Glomerular visceral epithelial cell (primary cell): ENCODE data around the gene C3orf62.
A peak's percentile ranks its signal among the peaks of the same experiment; 100 is the strongest.

Source experiments
- DNase-seq: peaks from one replicate; pipeline ENCODE4 v3.0.0-alpha.2; 2016; ENCODE audit errors: extremely low spot score

C3orf62 gene

DNA sequence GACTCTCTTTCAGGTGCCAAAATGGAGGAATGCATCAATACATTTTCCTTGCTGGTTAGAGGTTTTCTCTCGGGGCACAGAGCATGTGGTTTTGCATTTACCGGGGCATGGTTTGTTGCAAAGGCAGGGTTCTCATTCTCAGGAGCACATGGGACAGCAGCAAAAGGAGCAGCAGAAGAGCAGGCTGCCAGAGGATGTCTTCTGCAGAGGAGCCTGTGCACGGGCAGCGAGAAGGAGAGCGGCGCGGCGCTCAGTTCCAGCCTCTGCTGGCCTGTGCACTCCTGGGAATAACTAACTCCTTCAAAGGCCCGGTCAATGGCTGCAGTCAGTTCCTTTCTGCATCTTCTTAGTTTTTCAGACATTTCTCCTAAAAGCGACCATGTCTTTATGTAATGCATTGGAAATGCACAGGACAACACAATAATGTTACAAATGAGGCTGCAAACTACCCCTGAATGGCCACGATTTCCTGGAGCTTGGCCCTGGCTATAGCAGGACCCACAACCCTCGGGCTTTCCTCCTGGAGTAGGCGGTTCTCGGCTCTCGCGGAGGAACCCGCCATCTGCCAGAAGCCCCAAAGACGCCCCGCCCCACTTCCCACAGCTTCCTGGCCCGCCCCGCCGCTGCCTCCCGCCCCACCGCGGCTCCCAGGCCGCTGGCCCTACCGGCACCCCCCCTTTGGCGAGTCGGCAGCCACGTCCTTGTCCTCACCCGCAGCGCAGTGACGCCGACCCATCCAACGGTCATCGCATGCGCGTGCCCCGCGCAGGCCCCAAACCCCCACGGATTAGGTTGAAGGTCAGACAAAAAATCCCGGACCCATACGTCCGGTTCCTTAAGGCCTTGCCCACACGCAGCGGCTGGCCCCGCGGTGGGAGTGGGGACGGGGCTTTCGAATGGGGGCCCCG, at the start of gene C3orf62:
TSS of gene C3orf62 (minus strand) at position 758 of the 908 bp plus-strand sequence. CDS start at position 398, 360 bp downstream.
- DNase-seq = peak; percentile 45

DNA sequence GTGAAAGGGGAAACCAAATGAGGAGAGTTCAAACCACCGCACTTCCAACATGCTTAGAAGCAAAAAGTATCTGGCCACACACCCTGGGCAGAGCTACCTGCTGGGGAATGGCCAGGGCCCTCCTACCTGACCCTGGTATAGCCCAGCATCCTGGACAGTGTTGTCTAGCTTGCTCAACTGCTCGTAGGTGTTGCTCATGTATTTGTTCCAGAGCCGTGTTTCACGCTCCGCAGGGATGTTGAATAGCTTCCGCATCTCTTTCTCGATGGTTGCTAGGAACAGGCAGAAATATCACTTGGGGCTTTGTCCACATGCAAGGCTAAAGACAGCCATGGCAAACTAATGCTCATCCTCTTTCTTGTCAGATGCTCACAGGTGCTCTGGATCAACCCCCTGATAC, 47.7 kb upstream of the C3orf62 start:
- DNase-seq = no peak

DNA sequence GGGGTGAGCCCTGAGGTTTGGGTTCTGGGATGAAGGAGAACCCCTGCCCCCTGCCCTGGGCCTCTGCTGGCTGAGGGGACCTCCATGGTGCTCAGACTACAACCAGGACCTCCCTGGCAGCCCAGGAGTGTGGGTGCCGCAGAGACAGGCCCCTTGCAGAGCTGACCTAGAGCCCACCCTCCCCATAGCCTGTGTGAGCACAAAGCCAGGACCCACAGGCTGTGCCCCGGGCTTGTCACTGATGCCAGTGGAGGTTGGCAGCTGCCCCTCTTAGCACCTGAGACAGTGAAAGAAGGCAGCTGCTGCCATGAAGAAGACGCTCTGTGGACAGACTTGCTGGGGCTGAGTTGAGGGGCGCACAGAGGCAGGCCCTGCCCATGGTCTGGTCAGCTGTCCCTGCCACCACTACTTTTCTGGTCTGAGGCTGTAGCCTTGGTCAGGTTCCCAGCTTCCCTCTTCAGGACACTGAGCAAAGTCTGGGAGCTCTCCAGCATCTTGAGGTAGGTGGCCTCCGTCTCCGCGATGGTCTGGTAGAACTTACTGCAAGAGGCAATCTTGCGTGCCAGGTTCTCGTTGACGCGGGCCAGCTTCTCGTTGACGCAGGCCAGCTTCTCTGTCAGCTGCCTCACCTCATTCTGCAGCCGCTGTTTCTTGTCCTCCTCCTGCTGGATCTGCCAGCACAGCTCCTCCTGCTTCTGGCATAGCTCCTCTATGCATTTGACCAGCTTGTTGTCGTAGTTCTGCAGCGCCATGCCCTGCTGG, 39.8 kb upstream of the C3orf62 start:
- no peak for DNase-seq

DNA sequence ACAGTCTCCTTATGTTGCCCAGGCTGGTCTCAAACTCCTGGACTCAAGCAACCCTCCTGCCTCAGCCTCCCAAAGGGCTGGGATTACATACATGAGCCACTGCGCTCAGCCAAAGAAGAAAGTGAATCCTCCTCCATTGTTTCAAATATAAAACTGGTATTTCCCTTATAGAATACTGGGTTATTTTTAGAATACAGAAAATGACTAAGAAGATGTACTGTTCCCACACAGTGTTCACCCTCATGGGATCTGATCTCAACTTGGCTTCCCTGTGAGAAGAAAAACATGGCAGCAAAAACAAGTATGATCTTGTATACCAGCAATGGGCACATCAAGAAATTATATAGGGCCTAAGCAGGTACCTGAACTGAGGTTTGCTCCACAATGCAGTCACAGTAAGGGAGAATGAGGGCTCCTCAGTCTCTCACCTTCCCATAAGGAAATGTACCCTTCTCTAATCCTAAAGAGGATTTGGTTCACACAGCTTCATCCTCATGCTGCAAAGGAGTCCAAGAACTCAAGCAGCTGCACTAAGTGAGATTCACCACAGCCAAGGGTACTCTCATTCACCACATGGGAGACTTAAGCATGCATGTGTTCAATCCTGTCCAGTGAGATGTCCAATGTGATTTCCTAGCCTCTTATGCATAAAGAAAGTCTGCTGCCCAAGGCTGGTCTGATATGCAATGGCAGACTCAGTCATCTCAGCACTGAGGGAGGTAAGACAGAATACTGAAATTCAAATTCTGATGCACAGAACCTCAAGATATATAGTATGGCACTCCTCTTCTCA, 37.1 kb upstream of the C3orf62 start:
- no peak for DNase-seq

DNA sequence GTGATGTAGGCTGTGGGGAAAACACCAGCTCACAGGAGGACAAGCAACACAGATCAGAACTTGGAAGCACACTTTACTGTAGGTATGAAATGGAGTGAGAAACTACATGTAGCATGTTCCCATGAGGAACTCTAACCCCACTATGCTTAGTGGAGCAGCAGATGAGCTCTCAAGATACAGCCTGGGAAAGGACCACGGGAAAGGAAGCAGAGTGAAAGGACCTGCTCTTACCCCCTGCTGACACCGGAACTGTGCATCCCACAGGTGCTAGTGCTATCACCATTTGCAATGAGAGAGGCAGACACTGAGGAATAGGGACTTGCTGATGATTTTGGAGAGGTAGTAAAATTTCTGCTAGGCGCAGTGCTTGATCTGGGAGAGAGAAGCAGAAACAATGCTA, 34.3 kb upstream of the C3orf62 start:
- no peak for DNase-seq

DNA sequence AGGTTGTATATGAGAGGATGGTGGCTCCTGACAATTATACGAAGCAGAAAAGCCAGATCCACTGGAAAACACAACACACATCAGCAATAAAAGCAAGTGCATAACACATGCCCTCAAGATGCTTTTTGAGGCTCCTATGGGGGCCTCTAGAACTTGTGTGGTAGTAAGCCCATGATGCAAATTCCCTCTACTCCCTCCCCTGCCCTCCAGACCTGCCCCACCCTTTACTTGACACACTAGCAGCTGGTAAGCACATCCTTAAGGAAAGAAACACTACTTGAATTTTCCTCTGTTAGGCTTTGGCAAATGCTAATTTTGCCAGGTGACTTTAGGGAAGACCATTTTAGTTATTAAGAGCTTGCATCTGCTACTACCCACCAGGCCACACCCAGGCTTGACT, 33.6 kb upstream of the C3orf62 start:
- no peak for DNase-seq

DNA sequence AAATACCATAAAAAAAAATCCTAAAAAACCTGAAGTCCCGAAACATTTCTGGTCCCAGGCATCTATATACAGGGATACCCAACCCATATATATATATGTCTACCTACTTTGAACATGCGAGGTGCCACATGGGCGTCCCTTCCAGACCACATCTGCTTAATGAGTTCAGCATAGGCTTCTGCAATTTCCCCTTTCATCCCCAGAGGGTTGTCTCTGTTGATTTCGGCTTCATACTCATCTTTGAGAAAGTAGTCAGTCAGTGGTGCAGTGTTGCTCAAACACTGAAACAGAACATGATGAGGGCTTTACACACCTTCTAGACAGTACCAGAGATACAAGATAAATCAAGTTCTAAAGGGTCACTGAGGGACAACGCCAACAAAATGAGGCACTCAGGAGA, 28.6 kb upstream of the C3orf62 start:
- DNase-seq = no peak

DNA sequence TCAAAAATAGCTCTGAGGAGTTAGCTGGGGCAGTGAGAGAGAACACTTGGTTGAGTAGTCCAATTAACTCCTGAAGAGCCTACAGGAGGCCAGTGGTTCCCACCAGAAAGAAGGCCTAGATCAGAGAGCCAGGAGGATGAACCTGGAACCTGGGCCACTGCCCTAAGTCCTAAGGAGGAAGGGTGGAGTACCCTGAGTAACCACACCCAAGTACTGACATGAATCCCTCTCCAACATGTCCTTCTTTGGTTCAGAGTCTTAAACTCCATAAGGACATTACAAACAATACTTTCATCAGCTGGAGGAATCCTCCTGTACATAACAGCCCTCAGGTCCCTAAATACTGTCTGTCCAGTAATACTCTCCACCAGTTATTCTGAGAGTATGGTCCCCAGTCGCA, 25.6 kb upstream of the C3orf62 start:
- no peak for DNase-seq

DNA sequence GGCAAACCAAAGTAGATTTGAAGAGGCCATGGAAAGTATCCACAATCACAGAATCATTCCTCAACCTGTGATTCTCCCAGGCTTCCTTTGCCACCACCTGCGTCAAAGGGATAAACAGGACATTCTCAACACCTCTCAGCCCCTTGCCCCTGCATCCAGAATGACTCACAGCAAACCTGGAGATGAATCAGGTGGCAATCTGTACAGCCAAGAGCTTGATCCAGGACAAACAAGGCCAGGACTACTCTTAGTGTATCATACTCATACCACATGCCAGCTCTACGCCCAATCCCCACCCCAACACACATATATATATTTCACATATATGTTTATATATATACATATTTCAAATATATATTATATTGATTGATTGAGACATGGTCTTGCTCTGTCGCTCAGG, 23.6 kb upstream of the C3orf62 start:
- no peak for DNase-seq

DNA sequence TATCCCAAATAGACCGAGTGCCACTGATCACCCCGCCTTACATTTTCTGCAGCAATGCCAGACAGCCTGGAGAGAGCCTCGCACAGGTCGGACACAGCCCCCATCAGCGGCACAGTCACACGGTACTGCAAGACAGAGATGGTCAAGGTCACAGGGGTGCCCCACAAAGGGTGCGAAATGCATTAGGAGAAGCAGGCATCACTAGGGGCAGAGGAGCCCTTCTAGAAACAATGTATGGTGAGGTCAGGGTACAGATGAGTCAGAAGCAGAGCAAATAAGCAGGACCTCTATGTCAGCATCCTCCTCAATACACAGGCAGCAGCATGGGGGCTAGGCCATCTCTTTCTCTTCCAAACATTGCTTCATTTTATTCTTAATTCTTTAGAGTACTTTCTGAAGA, 21.5 kb upstream of the C3orf62 start:
- no peak for DNase-seq

DNA sequence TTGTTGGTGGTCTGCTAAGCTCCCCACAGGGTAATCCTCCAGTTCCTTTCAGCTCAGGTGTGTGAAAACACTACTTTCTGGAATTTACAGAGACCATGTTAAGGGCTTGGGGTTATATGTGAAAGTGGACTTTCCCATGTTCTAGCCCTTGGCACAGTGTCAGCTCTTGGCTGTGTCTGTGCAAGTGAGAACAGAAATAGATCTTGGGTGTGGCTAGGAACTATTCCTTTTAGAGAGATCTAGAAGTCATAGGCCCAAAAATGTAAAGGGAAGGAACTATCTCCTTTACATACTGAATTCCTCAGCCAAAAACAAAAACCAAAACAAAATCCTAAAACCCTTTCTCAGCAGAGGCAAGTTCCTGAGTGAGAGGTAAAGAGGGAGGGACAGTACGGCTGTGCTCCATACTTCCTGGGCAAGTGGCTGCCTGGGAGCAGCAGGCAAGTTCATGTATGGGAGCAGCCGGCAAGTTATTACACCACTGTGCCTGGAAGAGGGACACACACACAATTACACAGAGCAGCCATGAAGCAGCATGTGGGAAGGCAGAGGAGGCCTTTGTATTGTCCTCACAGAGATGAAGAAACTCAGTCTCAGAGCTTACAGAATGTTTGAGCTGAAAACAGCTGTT, 19.9 kb upstream of the C3orf62 start:
- no peak for DNase-seq

DNA sequence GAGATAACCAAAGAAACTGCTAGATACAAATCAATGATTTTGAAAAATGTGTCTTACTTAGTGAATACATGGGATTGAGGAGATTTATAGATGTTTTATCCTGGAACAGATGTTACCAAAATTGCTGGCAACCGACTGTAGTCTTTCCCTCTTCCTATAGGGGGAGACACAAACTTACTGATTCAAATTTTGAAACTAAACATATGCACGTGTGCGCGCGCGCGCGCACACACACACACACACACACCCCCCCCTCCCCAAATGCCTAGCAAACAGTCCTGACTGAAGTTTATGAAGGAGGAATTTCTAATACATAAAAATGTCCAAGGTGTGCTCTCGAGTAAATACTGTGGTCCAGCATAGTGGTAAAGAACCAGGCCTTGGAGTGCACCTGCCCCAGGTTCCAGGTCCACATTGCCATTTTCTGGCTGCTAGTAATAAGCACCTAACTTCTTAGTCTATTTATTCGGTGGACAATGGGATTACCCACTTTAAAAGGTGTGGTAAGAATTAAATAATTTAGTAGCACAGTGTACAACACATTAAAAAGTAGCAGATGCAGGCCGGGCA, 18.5 kb upstream of the C3orf62 start:
- DNase-seq = peak; percentile 25

DNA sequence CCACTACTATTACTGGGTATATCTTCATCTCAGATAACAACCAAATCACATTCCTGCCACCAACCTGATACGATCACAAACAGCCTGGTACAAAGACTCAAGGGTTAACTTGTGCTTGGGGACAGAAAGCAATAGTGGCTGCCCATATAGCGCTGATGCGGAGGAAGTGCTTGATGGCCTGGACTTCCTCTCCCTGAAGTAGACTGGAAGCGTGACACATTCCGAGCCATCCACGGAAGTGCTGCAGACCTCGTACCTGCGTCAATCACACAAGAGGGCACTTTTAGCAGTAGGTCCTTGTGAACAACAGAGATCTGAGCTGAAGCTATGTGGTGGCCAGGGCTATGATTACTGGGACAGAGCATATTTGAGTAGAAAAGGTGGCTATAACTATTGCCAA, 17.3 kb upstream of the C3orf62 start:
- DNase-seq = no peak

DNA sequence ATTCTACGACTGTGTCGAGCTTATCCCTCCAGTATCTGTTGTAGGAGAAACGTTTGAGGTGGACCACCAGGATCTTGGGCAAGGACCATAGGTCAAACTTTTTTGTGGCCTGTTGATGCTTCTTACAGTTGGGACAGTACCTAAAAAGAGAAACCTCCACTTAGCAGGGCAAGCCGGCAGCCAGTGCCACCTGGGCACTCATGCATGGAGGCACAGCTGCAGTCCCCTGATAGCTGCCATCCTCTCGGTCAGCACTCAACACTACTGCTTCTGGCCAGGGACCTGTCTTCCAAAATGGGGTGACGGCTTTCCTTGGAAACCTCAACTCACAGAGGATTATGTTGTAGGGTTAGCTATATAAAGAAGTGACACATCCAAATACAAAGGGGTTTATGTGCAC, 7.0 kb upstream of the C3orf62 start:
- no peak for DNase-seq

DNA sequence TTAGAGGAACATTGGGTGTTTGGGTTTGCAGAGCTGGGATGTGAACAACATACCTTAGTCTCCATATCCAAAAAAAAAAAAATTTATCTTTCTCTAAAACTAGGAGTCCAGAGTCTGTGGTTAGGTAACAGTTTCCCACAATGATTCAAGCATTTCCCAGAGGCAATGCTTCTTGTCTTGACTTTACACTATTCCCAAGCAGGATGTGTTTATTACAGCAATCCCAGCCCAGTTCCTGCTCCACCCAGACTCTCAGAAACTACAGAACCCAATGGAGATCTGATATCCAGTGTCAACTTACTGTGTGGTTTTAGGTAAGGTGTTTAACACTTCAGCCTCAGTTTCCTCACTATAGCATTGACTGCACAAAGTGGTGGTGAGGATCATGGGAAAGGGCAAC, 2.3 kb upstream of the C3orf62 start:
- DNase-seq = no peak

DNA sequence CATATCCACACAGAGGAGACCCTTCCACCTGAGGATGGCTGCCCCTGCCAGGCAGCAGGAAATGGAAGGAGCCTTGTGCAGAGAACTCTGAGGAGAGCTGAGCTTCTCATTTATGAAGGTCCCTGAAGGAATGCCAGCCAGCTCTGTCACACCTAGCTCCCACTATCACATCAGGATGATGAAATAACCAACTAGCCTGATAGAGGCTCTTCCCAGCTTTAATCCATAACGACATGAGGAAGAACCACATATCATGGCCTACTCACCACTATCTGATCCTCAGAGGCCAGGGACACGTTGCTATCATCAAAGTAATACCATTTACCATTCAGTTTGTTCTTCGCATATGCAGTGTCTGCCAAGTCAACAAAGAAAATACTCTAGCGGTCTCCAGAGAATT, 1.5 kb upstream of the C3orf62 start:
- no peak for DNase-seq

DNA sequence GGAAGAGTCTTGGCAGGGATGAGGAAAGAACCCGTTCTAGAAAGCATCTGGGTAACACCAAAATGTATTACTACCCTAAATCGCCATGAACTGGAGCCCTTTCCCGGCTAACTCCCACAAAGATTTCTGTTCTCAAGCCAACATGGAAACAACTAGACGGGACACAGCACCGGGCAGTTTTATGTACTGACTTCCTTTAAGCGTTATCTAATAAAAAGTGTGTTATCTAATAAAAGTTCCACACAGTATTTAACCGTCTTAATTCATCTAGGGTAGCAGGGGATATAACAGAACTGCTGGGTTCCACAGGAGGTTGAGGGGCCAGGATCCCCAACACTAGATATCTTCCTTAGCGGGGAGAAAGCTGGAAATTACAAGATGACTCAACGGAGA, 347 bp upstream of the C3orf62 start:
- DNase-seq = no peak

DNA sequence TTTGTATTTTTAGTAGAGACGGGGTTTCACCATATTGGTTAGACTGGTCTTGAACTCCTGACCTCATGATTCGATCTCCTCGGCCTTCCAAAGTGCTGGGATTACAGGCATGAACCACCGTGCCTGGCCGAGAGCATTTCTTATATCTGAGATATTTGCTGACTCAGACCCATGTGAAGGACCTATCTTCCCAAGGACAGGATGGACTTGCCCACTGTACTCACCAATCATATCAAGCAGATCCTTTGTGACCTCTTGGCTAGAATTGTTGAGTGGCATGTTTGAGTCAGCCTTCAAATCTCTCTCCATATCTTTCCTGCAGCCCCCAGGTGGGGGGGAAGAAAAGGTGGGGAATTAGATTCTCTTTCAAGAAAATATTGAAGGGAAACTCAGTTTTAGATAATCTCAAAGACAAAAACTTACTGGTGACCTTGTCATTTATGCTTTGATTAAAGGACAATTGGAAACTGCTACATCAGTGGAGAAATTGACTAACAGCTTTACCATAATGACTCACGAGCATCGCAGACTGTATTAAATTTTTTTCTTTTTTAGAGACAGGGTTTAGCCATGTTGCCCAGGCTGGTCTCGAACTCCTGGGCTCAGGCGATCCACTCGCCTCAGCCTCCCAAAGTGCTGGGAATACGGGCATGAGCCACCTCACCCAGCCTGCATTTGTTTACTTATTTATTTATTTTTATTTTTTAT, 3.1 kb downstream of the C3orf62 start:
- no peak for DNase-seq

DNA sequence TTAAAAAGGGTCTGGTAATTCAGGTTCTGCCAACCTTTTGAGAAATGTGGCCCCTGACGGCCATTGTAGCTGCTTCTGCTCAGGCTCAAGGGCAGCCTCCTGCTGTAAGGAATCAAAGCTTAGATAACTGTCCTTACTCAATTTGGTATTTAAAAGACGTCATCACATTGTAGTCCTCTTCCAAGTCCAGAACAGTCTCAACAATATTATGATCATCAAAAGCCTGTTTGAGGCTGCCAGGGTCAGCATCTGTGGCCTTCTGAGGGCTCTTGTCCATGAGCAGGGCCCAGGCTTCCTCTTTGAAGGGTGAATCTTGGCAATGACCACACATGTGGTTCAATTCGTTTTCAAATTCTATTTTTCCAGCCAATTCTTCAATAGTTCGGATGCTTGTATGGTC, 6.0 kb downstream of the C3orf62 start:
- DNase-seq = no peak

DNA sequence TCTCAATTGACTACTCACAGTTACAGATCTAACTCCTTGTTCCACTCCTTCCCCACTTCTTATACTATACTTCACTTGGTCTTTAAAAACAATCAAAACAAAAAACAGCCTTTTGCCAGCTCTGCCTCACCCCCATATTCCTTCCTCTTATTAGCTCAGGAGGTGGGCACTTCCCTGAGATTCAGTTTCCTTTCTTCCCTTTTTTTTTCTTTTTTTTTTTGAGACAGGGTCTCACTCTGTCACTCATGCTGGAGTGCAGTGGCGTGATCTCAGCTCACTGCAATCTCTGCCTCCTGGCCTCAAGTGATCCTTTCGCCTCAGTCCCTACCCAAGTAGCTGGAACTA, 6.9 kb downstream of the C3orf62 start:
- DNase-seq = no peak
